WTC11 (cell line): ENCODE measurements around the gene TFF1. TPM values are rescaled to one million over a fixed set of nuclear protein-coding genes. Genes with fewer than 3 reads are reported as not detected.

Experiments used
- ATAC-seq: fragments of 200-7000 bp; cut with Tn5 transposase; 2 replicates; pipeline ENCODE4 v1.10.0; 2021; ENCODE audit warnings: mild to moderate bottlenecking, moderate library complexity
- CTCF ChIA-PET: fragments of 300-600 bp; sonication (Branson Sonifier 250); formaldehyde crosslinking; loops from one replicate; lab custom pipeline; 2021; ENCODE audit warnings: antibody characterized with exemption; lab: Charles Lee
- POLR2A ChIA-PET: fragments of 350-600 bp; sonication (Branson Sonifier 250); formaldehyde crosslinking; loops from one replicate; lab custom pipeline; 2021; ENCODE audit warnings: antibody characterized with exemption; lab: Charles Lee
- DNase-seq: peaks from one replicate; pipeline ENCODE4 v3.0.0; 2021; ENCODE audit warnings: low spot score
- H3K27ac Mint-ChIP-seq: 2 replicates; pipeline ENCODE4 v1.8.0; 2021; ENCODE audit warnings: mixed read lengths
- H3K27me3 Mint-ChIP-seq: 2 replicates; pipeline ENCODE4 v1.8.0; 2021; ENCODE audit warnings: low read depth, mild to moderate bottlenecking, moderate library complexity, mixed read lengths
- H3K36me3 Mint-ChIP-seq: 2 replicates; pipeline ENCODE4 v1.8.0; 2021; ENCODE audit warnings: mixed read lengths
- H3K4me1 Mint-ChIP-seq: 2 replicates; pipeline ENCODE4 v1.8.0; 2022; ENCODE audit warnings: mixed read lengths
- H3K4me3 Mint-ChIP-seq: 2 replicates; pipeline ENCODE4 v1.8.0; 2021; ENCODE audit warnings: mild to moderate bottlenecking, moderate library complexity, mixed read lengths
- H3K9me3 Mint-ChIP-seq: 2 replicates; pipeline ENCODE4 v1.8.0; 2021; ENCODE audit warnings: mixed read lengths
- FOXJ3 ChIP-seq: sonication (generic); formaldehyde crosslinking; IDR thresholded peaks from 2 replicates; pipeline ENCODE4 v1.9.0; 2021; ENCODE audit warnings: missing genetic modification reagents, mild to moderate bottlenecking, borderline replicate concordance
- GRHL2 ChIP-seq: fragments of 250-450 bp; sonication (Bioruptor Pico); IDR thresholded peaks from 2 replicates; pipeline ENCODE4 v1.8.0; 2022; ENCODE audit warnings: mild to moderate bottlenecking, moderate library complexity; ENCODE audit not compliant: insufficient replicate concordance, severe bottlenecking
- IRF2 ChIP-seq: sonication (generic); formaldehyde crosslinking; IDR thresholded peaks from 2 replicates; pipeline ENCODE4 v1.8.0; 2022; ENCODE audit warnings: low read depth, missing genetic modification reagents, borderline replicate concordance
- JAZF1 ChIP-seq: fragments of 250-450 bp; sonication (Bioruptor Pico); IDR thresholded peaks from 2 replicates; pipeline ENCODE4 v1.9.0; 2021; ENCODE audit warnings: moderate library complexity, mild to moderate bottlenecking, inconsistent platforms
- JUN ChIP-seq: sonication (generic); formaldehyde crosslinking; IDR thresholded peaks from 2 replicates; pipeline ENCODE4 v1.8.0; 2023; ENCODE audit warnings: mild to moderate bottlenecking, missing genetic modification reagents
- NFYB ChIP-seq: sonication (generic); formaldehyde crosslinking; conservative IDR thresholded peaks from 2 replicates; pipeline ENCODE4 v1.8.0; 2022; ENCODE audit warnings: low read depth, missing genetic modification reagents
- OVOL2 ChIP-seq: fragments of 250-450 bp; sonication (Bioruptor Pico); IDR thresholded peaks from 2 replicates; pipeline ENCODE4 v1.9.0; 2021; ENCODE audit warnings: mild to moderate bottlenecking, borderline replicate concordance
- PRRX2 ChIP-seq: fragments of 250-450 bp; sonication (Bioruptor Pico); IDR thresholded peaks from 2 replicates; pipeline ENCODE4 v1.8.0; 2021; ENCODE audit warnings: mild to moderate bottlenecking
- SMAD4 ChIP-seq: sonication (generic); formaldehyde crosslinking; IDR thresholded peaks from 2 replicates; pipeline ENCODE4 v1.8.0; 2022; ENCODE audit warnings: mild to moderate bottlenecking, missing genetic modification reagents
- SP1 ChIP-seq: sonication (generic); formaldehyde crosslinking; conservative IDR thresholded peaks from 2 replicates; pipeline ENCODE4 v1.8.1; 2022; ENCODE audit warnings: missing genetic modification reagents
- ZNF219 ChIP-seq: sonication (generic); formaldehyde crosslinking; IDR thresholded peaks from 2 replicates; pipeline ENCODE4 v1.8.0; 2023; ENCODE audit warnings: missing genetic modification reagents, mild to moderate bottlenecking, borderline replicate concordance
- ZNF317 ChIP-seq: sonication (generic); formaldehyde crosslinking; IDR thresholded peaks from 2 replicates; pipeline ENCODE4 v1.8.1; 2023; ENCODE audit warnings: low read depth, mild to moderate bottlenecking, moderate library complexity, missing genetic modification reagents, borderline replicate concordance
- ZNF416 ChIP-seq: fragments of 250-450 bp; sonication (Bioruptor Pico); IDR thresholded peaks from 2 replicates; pipeline ENCODE4 v1.9.0; 2021; ENCODE audit warnings: mild to moderate bottlenecking, inconsistent platforms
- ZNF671 ChIP-seq: fragments of 250-450 bp; sonication (Bioruptor Pico); IDR thresholded peaks from 2 replicates; pipeline ENCODE4 v1.8.0; 2021; ENCODE audit warnings: mild to moderate bottlenecking
- total RNA-seq: library from RNA; stranded (reverse); gene quantifications from 3 replicates; pipeline ENCODE4 v1.2.3, GENCODE V29; 2021
- TF ChIP-seq, protein P1 (sequence below): sonication (generic); formaldehyde crosslinking; IDR thresholded peaks from 2 replicates; pipeline ENCODE4 v1.8.1; 2022; ENCODE audit warnings: missing genetic modification reagents, borderline replicate concordance
- TF ChIP-seq, protein P2 (sequence below): fragments of 200-600 bp; IDR thresholded peaks from 2 replicates; pipeline ENCODE4 v1.8.0; 2022; ENCODE audit warnings: antibody characterized with exemption
- TF ChIP-seq, protein P3 (sequence below): sonication (generic); formaldehyde crosslinking; IDR thresholded peaks from 2 replicates; pipeline ENCODE4 v1.8.1; 2022; ENCODE audit warnings: low read depth, missing genetic modification reagents, borderline replicate concordance
- TF ChIP-seq, protein P4 (sequence below): sonication (generic); formaldehyde crosslinking; conservative IDR thresholded peaks from 2 replicates; pipeline ENCODE4 v1.8.1; 2022; ENCODE audit warnings: mild to moderate bottlenecking, missing genetic modification reagents
- TF ChIP-seq, protein P5 (sequence below): sonication (generic); formaldehyde crosslinking; IDR thresholded peaks from 2 replicates; pipeline ENCODE4 v1.8.1; 2022; ENCODE audit warnings: mild to moderate bottlenecking, moderate library complexity, missing genetic modification reagents
- TF ChIP-seq, protein P6 (sequence below): sonication (generic); formaldehyde crosslinking; IDR thresholded peaks from 2 replicates; pipeline ENCODE4 v1.8.1; 2023; ENCODE audit warnings: mild to moderate bottlenecking, missing genetic modification reagents
- TF ChIP-seq, protein P7 (sequence below): sonication (generic); formaldehyde crosslinking; IDR thresholded peaks from 2 replicates; pipeline ENCODE4 v1.8.1; 2023; ENCODE audit warnings: mild to moderate bottlenecking, missing genetic modification reagents, moderate library complexity

The TFF1 gene
- total RNA-seq, 1 experiment from 2014 or later, result 0.81 TPM

DNA sequence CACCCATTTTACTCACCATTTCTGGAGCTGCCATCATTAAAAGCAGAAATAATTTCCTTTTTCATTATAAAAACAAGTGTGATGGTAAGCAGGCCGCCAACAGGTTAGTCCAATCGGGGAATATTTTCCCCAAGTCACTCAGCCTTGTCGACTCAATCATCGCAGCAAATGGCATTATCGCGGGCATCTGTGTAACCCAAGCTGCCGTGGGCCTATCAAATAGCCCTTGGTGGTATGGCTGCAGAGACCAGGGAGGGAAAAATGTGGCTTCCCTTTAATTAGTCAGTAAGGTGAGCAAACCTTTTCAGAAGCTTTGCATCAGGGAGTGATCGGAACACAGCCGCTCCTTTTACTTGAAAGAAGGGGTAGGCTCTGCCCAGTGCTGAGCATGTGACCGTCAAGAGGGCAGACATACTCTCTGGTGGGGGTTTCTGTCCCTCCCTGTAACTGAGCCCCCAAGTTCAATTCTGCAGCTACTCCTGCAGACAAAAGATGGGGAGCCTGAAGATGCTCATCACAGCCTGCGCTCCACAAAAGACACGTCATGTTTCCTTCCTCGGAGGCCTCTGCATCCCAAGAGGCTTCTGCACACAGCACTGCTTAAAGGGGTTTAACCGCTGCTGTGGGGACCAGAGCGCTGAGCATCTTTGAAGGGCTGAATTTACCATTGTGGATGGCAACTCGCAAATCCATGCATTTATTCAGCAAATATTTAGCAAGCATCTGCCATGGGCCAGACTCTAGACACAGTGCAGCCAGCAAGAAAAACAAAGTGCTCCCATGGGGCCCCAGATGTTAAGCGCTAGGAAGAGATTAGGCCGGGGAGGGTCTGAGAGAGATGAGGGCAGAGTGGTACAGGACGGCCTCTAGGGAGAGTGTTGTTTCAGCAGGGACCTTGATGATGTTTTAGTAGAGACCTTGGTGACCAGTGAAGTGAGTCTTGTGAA, 30.7 kb upstream of the TFF1 start:
- Mint-ChIP-seq H3K27me3 (peaks cover 3% of the 10 kb centered on the region; the same call in 1 of the 2 replicates), H3K9me3 (peaks cover 8% of the 10 kb centered on the region), H3K36me3 (peaks cover 7% of the 10 kb centered on the region), H3K27ac (no peak overlapping the region)
- ATAC-seq (no peak), DNase-seq (no peak)
- POLR2A ChIA-PET, result no interaction called here
- TF ChIP-seq ZNF317 (CRISPR knock-in tag) (no peak), ZNF416 (no peak), ZNF219 (CRISPR knock-in tag) (no peak), SMAD4 (CRISPR knock-in tag) (no peak), JUN (CRISPR knock-in tag) (no peak), JAZF1 (CRISPR knock-in tag) (no peak), PRRX2 (no peak)
- TF ChIP-seq, protein P1, sequence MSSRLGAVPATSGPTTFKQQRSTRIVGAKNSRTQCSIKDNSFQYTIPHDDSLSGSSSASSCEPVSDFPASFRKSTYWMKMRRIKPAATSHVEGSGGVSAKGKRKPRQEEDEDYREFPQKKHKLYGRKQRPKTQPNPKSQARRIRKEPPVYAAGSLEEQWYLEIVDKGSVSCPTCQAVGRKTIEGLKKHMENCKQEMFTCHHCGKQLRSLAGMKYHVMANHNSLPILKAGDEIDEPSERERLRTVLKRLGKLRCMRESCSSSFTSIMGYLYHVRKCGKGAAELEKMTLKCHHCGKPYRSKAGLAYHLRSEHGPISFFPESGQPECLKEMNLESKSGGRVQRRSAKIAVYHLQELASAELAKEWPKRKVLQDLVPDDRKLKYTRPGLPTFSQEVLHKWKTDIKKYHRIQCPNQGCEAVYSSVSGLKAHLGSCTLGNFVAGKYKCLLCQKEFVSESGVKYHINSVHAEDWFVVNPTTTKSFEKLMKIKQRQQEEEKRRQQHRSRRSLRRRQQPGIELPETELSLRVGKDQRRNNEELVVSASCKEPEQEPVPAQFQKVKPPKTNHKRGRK (CRISPR knock-in tag), result no peak
- TF ChIP-seq, all 79 proteins: peak for 0
- Mint-ChIP-seq H3K4me3 (no peak overlapping the region), H3K4me1 (no peaks in the 10 kb centered on the region)
- CTCF ChIA-PET, result interaction anchor here (1.2 kb wide), 1 partner anchor 15 kb away, joined by 3 read pairs; no protein-coding TSS in a partner anchor

DNA sequence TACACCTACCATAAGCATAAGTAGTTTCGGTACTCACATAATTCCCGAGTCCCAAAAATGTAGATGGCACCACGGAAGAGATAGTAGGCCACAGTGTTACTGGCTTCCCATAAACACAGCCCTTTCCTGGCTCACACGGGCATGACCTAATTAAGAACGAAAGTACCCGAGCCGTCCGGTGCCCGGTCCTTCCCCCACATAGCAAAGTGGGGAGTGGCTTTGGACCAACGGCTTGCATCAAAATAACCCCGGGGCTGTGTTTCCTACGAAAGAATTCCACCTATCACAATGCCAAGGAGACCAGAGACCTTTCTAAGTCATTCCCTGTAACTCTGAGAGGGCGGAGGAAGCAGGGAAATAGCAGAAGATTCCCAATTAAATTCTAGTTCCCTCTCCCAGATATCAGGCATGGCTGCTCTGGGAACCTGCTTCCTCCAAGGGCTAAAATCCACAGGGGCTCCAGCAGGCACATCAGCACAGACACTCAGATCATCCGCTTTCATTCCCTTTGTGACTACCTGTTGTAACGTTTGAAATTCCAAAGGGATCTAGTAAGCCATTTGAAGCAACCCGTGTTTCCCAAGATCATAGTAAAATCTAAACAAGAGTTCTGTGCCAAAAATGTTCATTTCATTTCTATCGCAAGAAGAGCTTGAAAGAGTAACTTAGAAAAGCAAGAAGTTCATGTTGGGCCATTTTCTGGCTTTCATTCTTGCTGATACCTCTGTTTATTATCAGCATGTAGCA, 29.7 kb upstream of the TFF1 start, which contains the start of gene TMPRSS3:
Gene TMPRSS3, minus strand, starts transcription at position 148 of the 747 bp plus-strand sequence. CDS start 635 bp downstream, outside the sequence.
- Mint-ChIP-seq H3K4me1 (no peaks in the 10 kb centered on the region), H3K27ac (no peak within 1 kb of the TSS), H3K4me3 (no peak within 1 kb of the TSS), H3K27me3 (peaks cover 8% of the 10 kb centered on the region; the same call in 1 of the 2 replicates), H3K36me3 (no peaks in the 10 kb centered on the region)
- CTCF ChIA-PET, result interaction anchor here (1.2 kb wide), 1 partner anchor 16 kb away, joined by 3 read pairs; no protein-coding TSS in a partner anchor
- TF ChIP-seq GRHL2 (CRISPR knock-in tag) (no peak), NFYB (CRISPR knock-in tag) (no peak), FOXJ3 (no peak), ZNF671 (CRISPR knock-in tag) (no peak), OVOL2 (CRISPR knock-in tag) (no peak), IRF2 (no peak), JAZF1 (CRISPR knock-in tag) (no peak), SP1 (CRISPR knock-in tag) (no peak), ZNF219 (CRISPR knock-in tag) (no peak)
- TF ChIP-seq, protein P2, sequence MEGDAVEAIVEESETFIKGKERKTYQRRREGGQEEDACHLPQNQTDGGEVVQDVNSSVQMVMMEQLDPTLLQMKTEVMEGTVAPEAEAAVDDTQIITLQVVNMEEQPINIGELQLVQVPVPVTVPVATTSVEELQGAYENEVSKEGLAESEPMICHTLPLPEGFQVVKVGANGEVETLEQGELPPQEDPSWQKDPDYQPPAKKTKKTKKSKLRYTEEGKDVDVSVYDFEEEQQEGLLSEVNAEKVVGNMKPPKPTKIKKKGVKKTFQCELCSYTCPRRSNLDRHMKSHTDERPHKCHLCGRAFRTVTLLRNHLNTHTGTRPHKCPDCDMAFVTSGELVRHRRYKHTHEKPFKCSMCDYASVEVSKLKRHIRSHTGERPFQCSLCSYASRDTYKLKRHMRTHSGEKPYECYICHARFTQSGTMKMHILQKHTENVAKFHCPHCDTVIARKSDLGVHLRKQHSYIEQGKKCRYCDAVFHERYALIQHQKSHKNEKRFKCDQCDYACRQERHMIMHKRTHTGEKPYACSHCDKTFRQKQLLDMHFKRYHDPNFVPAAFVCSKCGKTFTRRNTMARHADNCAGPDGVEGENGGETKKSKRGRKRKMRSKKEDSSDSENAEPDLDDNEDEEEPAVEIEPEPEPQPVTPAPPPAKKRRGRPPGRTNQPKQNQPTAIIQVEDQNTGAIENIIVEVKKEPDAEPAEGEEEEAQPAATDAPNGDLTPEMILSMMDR, result no peak
- TF ChIP-seq, protein P3, sequence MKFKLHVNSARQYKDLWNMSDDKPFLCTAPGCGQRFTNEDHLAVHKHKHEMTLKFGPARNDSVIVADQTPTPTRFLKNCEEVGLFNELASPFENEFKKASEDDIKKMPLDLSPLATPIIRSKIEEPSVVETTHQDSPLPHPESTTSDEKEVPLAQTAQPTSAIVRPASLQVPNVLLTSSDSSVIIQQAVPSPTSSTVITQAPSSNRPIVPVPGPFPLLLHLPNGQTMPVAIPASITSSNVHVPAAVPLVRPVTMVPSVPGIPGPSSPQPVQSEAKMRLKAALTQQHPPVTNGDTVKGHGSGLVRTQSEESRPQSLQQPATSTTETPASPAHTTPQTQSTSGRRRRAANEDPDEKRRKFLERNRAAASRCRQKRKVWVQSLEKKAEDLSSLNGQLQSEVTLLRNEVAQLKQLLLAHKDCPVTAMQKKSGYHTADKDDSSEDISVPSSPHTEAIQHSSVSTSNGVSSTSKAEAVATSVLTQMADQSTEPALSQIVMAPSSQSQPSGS (CRISPR knock-in tag), result no peak
- TF ChIP-seq, protein P4, sequence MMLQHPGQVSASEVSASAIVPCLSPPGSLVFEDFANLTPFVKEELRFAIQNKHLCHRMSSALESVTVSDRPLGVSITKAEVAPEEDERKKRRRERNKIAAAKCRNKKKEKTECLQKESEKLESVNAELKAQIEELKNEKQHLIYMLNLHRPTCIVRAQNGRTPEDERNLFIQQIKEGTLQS (CRISPR knock-in tag), result no peak
- TF ChIP-seq, protein P5, sequence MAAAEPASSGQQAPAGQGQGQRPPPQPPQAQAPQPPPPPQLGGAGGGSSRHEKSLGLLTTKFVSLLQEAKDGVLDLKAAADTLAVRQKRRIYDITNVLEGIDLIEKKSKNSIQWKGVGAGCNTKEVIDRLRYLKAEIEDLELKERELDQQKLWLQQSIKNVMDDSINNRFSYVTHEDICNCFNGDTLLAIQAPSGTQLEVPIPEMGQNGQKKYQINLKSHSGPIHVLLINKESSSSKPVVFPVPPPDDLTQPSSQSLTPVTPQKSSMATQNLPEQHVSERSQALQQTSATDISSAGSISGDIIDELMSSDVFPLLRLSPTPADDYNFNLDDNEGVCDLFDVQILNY (CRISPR knock-in tag), result no peak
- TF ChIP-seq, protein P6, sequence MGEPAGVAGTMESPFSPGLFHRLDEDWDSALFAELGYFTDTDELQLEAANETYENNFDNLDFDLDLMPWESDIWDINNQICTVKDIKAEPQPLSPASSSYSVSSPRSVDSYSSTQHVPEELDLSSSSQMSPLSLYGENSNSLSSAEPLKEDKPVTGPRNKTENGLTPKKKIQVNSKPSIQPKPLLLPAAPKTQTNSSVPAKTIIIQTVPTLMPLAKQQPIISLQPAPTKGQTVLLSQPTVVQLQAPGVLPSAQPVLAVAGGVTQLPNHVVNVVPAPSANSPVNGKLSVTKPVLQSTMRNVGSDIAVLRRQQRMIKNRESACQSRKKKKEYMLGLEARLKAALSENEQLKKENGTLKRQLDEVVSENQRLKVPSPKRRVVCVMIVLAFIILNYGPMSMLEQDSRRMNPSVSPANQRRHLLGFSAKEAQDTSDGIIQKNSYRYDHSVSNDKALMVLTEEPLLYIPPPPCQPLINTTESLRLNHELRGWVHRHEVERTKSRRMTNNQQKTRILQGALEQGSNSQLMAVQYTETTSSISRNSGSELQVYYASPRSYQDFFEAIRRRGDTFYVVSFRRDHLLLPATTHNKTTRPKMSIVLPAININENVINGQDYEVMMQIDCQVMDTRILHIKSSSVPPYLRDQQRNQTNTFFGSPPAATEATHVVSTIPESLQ (CRISPR knock-in tag), result no peak
- TF ChIP-seq, protein P7, sequence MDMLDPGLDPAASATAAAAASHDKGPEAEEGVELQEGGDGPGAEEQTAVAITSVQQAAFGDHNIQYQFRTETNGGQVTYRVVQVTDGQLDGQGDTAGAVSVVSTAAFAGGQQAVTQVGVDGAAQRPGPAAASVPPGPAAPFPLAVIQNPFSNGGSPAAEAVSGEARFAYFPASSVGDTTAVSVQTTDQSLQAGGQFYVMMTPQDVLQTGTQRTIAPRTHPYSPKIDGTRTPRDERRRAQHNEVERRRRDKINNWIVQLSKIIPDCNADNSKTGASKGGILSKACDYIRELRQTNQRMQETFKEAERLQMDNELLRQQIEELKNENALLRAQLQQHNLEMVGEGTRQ (CRISPR knock-in tag), result no peak
- TF ChIP-seq, all 79 proteins: peak for 0
- 0 out of 2 replicates have a peak, but pooled peaks cover 2% of the 10 kb centered on the region for H3K9me3 Mint-ChIP-seq
- POLR2A ChIA-PET, result no interaction called here
- no peak for DNase-seq
- no peak for ATAC-seq
